ENCODE measurements around the gene PARN.
"Not testable (repeated sequence)": the region's sequence is repeated elsewhere in the genome, so short reads cannot be mapped to it uniquely, and the experiment has no call there.

PARN gene

DNA sequence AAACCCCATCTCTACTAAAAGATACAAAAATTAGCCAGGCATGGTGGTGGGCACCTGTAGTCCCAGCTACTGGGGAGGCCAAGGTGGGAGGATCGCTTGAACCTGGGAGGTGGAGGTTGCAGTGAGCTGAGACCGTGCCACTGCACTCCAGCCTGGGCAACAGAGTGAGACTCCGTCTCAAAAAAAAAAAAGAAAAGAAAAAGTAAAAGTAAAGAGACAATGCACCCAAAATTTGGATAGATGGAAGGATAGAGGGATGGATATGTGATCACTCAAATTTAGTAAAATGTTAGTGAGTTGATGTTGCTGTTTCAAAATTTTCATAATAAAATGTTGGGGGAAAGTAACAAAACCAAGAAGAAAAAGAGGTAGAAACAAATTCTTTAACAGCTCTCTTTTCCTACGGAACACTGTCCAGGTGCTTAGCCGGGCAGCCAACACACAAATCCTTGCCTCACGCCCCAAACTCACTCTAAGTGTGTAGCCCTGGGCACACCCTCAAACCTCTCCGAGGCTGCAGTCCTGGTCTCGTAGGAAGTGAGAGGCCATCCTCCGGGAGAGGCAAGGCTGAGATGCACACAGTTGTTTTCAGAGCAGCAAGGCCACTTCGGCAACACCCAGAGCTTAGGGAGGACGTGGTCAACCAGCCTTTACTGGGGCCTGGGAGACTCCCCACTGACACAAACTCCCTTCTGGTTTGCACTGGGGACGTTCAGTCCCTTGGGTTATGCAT, 228.9 kb downstream of the PARN start:
- DNase-seq (ENCODE audit: low read depth), result not testable (repeated sequence)

DNA sequence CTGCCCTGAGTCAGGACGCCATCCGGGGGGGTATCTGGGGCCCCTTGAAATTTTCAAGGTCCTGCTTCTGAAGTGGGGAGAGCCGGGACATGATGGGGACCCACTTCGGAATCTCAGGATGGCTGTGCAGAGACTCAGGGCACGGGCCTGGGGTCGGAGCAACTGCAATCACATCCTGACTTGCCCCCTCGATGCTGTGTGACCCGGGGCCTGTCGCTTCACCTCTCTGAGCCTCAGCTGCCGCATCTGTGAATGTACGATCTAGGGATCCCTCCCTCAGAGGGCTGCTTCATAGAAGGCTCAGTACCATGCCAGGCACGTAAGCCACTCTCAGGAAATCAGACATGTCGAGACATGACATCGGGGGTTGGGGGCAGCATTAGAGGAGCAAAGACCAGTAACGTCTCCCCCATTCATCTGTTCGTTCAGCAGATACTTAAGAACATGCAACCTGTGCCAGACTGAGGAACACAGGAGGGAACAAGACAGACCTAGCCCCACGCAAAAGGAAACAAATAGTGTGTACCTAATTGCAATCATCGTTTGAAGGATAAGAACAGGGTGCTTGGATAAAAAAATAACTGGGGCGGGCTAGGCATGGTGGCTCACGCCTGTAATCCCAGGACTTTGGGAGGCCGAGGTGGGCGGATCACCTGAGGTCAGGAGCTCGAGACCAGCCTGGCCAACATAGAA, 229.6 kb downstream of the PARN start:
- DNase-seq (ENCODE audit: low read depth), result no peak

DNA sequence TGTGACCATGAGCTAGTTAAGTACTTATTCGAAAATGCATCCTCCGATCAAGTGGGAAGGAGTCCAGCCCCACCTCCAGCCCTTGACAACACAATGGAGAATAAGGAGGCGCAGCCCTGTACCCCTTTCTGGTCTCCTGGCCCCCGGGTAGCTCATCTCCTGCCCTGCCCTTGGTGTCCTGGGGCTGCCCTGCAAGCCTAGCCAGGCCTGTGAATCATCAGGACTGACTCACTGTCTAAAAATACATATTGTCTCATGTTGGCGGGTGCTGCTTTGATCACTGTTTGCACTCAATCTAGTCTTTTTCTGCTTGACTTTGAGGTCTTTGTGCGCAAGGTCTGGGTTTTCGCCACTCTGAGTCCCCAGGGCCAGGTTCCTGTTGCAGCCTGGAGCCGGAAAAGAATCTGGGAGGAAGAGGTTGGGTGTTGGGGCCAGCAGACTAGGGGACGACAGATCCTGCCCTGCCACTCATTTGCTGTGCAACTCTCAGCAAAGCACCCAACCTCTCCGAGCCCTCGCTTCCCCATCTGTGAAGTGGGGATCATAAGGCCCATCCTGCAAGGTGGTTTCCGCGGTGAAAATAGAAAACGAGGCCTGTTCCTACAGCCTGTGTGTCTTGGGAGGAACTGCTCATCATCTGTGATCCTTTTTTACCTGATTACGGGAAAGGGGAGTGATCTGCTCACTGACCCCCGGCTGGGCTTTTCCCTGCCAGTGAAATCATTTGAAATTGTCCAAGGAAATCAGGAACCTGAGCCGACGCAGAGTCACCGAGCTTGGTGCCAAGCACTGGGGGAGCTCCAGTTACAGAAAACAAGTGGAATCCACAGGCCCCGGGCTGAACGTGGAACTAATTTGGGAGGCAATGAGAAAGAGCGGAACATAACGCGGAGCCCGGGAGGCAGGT, 230.4 kb downstream of the PARN start:
- DNase-seq (ENCODE audit: low read depth), result no peak

DNA sequence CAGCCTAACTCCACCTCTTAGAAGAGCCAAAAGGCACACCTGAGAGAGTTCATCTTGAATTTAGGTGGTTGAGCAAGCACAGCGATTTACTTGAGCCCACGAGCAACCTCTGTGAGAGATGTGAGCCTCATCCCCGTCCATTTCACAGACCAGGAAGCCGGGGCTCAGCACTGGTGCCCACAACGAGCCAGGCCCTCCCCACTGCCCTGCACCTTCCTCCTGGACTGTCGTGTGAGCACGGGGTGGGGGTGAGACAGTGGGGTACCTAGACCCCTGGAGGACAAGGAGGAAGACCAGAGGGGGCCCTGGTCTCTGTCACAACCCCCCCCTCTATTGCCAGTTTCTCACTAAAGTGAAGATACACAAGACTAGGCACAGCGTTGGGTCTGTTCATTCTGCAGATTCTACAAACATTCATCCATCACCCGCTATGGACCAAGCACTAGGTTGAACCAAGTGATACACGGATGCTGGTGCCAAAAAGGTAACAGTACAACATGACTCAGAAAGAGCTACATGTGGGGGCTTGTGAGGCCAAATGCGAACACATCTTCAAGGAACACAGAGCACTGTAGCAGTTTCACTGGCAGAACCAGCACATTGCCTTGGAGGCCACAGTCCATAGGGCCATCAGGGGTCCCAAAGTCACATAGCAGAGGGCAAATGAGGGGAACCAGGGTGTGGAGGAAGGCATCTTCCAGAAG, 231.9 kb downstream of the PARN start:
- DNase-seq (ENCODE audit: low read depth), result no peak

DNA sequence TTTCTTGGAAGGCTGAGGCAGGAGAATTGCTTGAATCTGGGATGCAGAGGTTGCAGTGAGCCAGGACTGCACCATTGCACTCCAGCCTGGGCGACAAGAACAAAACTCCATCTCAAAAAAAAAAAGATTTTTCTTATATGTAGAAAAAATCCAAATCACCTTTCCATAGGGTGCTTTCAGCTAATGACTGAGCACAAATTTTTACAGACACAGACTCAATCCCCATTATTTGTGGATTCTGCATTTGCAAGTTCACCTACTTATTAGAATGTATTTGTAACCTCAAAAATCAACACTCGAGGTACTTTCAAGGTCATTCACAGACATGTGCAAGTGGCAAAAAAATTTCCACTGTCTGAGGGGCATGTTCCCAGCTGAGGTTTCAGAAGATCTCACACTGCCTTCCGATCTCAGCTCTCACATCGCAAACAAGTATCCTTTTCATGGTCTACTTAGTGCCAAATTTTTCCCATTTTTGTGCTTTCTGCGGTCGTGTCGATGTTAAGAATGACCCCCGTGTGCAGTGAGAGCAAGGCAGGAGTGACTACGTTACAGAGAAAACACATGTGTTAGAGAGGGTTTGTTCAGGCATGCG, 234.3 kb downstream of the PARN start:
- DNase-seq (ENCODE audit: low read depth), result not testable (repeated sequence)

DNA sequence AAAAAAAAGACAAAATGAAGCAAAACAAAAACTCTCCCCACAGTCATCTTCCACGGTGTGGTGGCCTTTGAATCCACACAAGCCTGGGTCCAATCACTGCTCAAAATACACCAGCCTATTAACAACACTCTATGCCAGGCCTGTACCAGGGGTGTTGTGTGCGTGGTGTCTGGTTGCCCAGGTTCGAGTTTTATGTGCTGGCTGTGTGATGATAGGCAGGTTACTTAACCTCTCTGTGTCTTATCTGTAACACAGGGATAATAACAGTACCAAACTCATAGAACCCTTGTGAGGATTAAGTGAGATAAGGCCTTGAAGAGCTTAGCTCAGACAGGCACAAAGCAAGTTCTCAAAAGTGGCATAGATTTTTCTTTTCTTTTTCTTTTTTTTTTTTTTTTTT, 235.2 kb downstream of the PARN start:
- DNase-seq (ENCODE audit: low read depth), result no peak

DNA sequence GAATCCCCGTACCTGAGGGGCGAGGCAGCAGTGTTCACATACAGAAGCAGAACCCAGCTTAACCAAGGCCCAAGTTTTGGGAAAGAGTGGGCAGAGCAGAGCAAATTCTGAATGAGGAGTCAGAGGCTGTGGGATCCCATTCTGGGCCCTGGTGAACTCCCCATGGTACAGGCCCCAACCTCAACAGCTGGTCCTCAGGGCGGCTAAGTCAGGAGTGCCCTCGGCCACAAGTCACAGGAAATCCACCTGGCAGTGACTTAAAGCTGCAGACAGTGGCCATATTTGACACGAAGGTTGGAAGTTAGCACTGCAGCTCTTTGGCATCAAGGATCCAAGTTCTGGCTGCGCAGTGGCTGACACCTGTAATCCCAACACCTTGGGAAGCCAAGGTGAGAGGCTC, 237.1 kb downstream of the PARN start:
- no peak for DNase-seq (ENCODE audit: low read depth)

DNA sequence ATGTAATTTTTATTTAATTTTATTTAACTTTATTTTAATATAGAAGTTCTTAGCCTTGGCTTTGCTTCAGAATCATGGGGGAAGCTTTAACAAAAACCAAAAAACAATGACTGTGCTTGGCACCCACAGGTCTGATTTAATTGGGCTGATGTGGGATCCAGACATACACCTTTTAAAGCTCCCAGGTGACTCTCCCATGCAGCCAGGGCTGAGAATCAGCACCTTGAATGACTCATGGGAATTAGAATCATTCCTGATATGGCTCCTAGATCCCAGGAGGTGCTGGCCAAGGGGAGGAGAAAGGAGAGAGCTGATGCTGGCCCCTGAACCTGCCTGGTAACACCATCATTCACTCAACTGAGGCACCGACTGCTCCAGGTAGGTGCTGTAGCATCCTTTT, 240.7 kb downstream of the PARN start:
- DNase-seq (ENCODE audit: low read depth), result no peak

DNA sequence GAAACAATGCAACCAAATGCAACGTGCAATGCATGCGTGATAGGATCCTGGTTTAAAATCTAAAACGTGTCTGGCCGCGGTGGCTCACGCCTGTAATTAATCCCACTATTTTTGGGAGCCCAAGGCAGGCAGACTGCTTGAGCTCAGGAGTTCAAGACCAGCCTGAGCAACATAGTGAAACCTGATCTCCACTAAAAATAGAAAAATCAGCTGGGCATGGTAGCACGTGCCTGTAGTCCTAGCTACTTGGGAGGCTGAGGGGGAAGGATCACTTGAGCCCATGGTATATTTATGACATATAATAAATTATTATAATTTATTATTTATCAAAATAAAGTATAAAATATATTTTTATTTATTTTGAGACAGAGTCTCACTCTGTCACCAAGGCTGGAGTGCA, 241.8 kb downstream of the PARN start:
- DNase-seq (ENCODE audit: low read depth), result no peak

DNA sequence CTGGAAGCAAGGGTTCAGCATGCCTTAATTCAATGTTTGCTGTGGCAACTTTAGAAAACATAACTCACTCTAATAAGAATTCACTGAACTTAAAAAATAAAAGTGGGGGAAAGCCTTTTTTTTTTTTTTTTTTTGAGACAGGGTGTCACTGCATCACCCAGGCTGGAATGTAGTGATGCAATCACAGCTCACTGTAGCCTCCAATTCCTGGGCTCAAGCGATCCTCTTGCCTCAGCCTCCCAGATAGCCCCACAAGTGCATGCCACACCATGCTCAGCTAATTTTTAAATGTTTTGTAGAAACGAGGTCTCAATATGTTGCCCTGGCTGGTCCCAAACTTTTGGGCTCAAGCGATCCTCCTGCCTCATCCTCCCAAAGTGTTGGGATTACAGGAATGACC, 243.9 kb downstream of the PARN start:
- no peak for DNase-seq (ENCODE audit: low read depth)

All from activated T-cell treated with anti-CD3 and anti-CD28 coated beads for 48 hours (primary cell).